Stimulated activated CD8-positive, alpha-beta memory T cell treated with anti-CD3 and anti-CD28 coated beads, Interleukin-7, amount 100 ng/mL, for 4 hours (primary cell): Measurements from ENCODE around the gene MACROD2.

Experiments
- DNase-seq, 2 donors: peaks; one replicate each; pipeline ENCODE4 v3.0.0-alpha.2; 2020; ENCODE audit warnings: low read depth in 2 of 2

MACROD2 gene

DNA sequence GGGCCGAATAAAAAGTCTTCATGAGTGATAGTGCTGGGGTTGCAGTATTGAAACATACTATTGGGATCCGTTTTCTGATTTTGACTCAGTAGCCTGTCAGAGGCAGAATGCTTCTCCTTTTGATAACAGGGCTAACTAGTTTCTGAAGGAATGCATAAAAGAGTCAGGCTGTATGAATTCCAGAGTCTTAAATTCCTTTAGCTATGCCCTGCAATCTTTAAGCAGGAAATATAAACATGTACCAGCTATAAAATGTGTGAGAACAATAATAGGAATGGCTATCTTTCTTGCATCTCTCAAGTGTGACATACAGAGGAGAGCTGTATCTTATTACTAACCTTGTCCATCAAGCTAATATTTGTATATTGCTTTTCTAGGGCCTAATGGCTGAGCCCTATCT is 1660.8 kb downstream of the MACROD2 start:
- no peak for DNase-seq

DNA sequence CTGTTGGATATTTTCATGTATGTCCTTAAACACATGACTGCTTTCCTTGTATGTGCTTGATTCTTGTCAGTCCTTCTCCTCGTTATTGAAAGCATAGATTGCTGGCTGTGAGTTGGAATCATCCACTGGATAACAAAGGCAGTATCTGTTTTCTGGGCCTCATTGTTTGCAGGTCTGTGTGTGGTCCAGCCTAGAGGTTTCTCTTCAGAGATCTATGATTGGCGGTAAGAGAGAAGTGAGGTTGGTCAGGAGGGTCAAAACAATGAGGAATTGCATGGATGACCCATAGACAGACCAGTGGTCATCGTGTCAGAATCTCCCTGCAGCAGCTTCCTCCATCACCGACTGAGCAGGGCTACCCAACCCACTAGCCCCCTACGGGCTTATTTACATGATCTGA is 1663.0 kb downstream of the MACROD2 start:
- no peak for DNase-seq

DNA sequence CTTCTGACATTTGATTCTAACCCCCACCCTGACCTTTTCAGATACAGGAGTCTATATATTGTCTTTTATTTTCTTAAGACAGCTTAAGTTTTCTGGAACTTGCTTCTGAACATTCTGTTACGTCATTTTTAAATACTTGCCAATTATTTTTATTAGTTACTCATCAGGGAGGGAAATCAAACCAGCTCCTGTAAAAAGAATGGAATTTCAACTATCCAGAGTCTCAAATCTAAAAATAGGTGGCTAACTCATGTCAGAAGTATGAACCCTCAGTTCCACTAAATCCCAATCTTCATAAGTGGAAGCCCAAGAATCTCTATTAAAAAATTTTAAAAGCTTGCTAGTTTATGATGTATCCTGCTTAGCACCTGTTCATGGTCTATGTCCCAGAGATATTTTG is 1677.9 kb downstream of the MACROD2 start:
- DNase-seq, result no peak

DNA sequence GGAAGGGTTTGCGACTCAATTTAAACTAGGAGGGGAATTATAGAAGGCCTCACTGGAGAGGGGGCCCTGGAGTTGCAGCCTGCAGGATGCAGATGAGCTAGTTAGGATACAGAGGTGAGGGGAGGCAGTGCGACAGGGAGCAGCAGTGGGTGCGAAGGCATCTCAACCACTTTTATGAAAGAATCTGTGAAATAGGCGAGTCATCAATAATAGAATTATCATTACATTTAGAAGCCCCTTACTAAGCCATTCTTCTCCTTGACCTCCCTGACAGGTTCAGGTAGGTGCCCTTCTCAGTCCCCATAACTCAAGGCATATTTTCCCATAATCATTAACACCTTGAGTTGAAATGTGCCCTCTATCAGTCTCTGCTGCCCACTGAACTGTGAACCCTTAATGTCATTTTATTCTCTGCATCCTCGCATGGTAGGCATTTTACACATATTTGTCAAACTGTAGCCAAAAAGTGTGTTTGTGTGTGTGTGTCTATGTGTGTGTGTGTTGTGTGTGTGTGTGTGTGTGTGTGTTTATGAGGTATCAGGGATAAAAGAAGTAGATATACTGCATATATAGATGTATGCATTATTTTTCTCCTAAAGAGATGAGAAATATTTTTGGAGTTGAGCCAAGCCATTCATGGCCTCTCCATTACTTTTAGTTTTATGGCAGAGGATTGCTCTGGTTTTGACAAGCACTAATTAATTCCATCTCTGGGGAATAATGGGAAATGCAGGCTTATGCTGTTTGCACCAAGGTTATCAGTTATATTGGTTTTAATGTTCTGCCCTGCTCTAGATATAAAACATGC is 1679.1 kb downstream of the MACROD2 start:
- DNase-seq, result no peak

DNA sequence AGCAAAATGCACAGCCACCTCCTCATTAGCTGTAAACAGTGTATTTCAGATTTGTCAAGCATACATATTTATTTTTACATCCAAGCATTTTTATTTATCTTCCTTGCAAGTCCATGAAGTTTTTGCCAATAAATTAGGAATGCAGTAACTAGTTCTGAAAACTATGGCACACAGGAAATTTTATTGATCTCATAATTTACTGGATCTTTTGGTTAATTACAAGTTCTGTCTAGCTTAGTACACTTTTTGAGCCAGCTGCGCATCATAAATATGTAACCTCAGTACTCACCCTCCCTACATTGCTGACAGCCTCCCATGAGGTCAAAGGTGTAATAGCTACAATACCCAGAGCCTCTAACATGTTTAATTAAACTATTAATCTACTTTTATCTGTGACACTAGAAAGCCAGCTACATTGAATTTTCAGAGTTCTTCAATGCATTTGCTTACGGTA is 1679.8 kb downstream of the MACROD2 start:
- no peak for DNase-seq

DNA sequence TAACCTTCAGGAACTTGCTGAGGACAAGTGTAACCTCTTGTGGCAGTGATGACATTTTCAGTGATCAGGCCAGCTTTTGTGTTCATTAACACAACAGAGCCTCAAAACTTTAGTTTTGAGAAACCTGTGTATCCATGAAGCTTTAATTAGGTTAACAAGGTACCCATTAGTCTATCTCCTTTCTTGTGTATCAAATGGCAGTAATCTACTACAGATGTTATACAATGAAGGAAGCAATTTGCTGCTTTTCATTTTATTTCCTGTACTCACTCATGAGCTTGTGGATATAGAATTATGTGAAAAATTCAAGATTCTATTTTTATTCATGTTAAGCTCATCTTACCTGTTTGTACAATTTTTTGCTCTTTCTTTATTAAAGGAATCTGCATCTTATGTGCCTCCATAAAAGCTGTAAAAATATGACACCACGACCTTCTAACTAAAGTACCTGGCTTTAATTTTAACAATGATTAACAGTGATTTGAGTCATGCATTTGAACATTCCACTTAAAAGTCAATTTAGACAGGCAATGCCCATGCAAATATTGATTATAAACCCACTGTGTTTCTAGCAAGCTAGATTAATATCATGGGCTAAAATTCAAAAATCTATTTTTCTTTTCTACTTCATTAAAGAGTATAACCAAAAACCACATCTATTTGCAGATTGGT is 1680.6 kb downstream of the MACROD2 start:
- DNase-seq, result no peak

DNA sequence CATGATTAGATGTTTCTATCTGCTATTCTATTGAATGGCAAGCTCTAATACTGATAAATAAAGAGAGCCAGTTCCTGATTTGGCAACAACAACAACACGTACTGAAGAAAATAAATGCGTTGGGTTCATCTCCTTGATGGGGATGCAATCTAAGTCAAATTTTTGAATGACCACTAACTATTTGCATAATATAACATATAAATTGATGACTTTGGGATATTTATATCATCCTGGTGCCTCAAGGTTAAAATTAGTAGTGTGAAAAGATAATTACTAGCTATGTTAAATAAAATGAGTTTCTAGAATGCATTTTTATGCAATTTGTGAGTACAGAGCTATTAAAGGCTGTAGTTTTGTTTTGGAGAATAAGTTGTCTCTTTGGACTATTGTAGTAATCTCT is 1681.5 kb downstream of the MACROD2 start:
- DNase-seq, result no peak

DNA sequence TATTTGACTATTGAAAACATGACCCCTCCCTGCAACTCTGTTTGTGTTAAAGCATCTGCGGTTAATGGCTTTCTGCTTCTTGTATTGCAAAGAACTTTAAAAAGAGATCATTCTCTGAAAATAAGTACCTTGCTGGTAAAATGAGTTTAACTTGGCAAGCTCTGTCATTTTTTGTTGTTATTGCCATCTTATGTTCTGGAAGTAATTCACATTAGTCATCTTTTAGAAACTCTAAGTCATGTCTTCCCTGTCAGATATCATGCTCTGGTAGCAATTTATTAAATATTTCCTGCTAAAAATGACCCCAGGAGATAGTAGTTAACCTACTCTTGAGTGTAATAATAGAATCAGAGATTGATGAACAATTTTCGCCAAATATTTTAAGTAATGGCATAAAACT is 1687.4 kb downstream of the MACROD2 start:
- no peak for DNase-seq

DNA sequence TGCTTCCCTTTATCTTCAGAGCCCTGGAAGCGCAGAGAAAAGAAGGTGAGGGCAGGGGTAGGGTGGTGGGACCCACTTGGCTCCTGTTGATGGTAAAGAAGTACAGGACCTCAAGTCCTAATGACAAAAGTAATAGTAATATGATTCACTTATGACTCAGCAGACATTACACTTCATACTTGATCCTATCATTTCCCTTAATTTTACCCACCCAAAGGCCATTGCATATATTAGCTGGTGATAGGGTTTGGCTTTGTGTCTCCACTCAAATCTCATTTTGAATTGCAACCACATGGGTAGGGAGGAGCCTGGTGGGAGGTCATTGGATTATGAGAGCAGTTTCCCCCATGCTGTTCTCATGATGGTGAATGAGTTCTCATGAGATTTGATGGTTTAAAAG is 1697.3 kb downstream of the MACROD2 start:
- DNase-seq, result no peak

DNA sequence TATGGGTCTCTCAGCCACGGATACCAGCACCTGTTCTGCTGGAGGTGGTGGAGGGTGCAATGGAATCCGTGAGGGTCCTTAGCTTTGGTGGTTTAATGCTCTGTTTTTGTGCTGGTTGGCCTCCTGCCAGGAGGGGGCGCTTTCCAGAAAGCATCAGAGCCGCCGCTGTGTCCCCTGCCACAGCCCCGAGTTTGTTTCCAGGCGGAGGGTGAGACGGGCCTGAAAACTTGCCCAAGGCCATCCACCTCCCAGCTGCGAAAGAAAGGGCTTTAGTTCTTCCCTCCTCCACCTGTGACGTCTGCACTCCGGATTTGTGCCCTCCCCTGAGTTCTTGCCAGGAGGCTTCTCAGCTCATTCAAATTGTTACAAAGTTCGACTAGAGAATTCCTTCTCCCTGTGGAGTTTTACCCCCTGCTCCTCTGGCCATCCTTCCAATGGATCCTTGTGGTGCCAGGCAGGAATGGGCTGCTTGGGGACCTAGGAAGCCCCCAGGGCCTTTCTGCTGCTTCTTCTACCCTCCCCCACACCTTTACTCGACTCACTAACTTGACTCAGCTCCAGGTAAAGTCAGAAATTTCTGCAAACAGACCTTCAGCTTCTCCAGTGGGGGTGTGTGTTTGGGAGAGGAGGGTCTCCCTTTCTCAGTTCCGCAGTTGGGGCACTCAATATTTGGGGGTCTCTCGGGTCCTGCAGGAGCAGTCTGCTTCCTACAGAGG is 1704.3 kb downstream of the MACROD2 start:
- no peak for DNase-seq

DNA sequence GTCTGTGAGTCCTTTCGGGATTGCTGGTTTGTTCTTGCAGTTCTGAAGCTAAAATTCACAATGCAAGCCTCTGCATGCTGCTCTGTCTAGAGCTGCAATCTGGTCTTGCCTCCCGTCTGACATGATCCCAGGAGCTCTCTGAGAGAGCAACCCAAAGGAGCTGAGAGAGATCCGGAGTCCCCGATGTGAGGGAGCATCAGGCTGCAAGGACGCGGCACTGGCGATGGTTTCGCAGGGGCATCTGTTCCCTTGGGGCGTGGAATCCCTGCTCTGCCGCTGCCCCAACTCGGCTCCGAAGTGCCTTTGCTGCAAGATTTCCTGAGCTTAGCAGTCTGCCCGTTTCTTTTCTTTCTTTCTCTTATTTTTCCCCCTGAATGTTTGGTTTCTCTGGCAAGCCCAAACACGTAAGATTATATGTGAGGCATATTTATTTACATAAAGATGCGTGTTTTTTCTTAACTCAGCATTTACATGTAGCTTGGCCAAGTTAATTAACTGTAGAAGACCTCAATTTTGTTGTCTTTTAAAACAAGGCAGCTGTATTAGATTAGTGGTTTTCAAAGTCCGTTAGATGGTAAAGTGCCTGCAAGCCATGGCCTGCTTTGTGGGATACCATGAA is 1704.9 kb downstream of the MACROD2 start:
- no peak for DNase-seq

DNA sequence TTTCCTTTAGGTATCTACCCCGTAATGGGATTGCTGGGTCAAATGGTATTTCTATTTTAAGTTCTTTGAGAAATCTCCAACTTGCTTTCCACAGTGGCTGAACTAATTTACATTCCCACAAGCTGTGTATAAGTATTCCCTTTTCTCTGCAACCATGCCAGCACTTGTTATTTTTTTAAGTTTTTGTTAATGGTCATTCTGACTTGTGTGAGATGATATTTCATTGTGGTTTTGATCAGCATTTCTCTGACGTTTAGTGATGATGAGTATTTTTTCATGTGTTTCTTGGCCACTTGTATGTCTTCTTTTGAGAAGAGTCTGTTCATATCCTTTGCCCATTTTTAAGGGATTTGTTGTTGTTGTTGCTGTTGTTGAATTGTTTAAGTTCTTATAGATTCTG is 1706.8 kb downstream of the MACROD2 start:
- no peak for DNase-seq

DNA sequence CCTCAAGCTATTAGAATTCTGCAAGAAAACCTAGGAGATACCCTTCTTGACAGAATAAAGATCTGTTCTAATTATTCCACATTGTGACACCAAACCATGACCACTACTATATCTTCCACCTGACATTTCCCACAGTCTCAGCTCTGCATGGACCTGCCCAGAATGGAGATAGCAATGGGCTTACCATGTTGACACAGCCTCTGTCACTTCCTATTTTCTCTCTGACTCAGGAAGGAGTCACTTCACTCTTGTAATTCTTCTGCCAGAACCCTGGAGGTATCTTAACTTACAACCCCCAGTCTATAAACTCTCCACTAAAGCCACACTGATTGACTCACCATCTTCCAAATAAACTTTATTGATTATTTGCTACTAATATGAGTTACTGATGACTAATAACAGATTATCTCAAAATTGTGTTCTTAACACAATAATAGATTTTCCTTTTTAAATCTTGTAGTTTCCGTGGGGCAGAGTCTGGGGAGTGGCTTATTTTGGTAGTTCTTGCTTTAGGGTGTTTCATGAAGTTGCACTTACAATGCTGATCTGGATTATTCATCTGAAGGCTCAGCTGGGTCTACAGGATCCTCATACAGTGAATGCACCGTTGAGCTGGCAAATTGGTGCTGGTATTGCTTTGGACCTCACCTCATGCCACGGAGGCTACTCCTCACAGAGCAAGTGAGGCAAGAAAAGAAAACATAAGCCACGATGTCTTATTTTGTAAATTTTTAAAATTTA is 1708.0 kb downstream of the MACROD2 start:
- no peak for DNase-seq

DNA sequence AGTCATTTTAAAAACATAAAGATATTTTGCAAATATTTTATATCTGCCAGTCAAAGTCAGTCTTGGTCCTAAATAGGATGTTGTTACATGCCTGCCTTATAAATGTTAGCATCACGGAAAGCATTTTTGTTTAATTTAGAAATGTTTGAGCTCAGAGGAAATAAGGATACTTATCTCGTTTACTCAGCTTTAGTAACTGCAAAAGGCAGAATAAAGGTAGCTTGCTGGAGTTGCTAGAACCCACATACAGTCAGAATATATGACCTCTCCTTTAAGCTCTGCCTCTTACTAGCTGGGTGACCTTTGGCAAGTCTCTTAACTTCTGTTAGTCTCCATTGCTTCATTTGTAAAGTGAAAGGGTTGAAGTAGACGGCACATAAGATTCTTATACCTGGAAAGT is 1710.7 kb downstream of the MACROD2 start:
- no peak for DNase-seq

DNA sequence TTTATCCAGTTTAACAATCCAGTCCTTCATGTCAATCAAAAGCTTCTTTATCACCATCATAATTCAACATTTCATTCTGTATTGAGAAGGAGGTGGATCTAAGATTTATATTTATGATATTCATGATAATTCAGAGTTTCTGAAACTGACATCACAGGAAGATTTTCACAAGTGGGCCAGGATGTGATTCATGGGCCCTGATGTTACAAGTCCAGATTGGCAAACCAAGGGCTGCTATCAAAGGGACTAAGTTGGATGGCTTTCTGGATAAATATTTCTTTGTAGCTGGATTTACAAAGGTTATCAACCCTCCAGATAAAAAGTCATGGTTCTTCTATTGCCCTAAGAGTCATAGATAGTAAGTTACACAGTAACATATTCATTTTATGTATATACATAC is 1711.4 kb downstream of the MACROD2 start:
- DNase-seq, result no peak

DNA sequence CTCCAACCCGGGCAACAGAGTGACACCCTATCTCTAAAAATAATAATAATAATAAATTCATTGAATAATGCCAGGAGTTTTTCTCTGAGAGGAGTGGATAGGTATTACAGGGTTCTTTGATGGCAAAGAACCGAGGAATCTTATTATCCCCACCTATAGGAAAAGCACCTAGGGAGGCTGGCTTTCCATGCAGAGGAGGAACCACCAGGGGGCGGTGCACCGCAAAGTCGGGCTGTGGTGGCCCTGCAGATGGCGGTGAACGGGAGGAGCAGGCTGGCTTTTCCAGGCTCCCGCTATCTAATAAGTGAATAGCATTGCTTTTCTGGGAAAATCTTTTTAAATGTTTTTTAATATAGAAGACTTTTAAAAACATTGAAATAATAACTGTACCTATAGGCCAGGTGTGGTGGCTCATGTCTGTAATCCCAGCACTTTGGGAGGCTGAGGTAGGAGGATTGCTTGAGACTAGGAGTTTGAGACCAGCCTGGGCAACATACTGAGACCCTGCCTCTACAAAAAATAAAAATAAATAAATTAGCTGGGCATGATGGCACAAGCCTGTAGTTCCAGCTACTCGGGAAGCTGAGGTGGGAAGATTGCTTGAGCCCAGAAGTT is 1713.8 kb downstream of the MACROD2 start:
- DNase-seq, result no peak

DNA sequence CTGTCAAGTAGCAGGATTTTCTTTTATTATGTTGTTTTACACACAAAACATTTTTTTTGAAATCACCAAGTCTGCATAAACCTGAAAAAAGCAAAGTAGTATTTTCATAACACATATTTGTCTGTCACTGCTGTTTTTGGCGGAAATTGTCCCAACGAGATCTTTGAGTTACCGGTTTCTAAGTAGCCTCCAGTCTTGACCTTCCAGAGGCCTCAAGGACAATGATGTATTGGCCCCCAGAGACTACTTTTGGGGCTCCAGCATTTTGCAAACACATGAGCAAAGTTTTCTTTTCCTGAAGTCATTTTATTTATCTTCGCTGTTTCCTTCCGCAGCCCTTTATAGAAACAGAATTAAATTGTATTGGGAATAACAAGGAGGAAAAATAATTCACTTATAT is 1715.3 kb downstream of the MACROD2 start:
- DNase-seq, result no peak

DNA sequence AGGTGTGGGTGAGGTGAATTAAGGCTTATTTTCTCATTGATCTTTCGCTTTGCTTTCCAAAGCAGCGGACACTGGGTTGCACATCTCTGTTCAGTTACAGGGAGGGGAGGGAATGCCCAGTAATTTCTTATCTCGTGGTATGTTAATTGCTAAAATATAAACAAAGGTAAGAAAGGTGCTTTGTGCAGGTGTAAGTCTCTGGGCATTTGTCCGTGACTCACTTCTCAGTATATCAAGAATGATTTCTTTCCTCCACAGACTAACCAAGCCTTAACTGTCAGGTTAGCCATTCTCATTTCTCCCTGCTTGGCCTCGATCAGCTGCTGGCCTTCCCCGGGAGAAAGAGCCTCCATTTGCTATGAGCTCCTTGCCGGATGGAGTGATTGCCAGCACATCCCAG is 1715.9 kb downstream of the MACROD2 start:
- no peak for DNase-seq

DNA sequence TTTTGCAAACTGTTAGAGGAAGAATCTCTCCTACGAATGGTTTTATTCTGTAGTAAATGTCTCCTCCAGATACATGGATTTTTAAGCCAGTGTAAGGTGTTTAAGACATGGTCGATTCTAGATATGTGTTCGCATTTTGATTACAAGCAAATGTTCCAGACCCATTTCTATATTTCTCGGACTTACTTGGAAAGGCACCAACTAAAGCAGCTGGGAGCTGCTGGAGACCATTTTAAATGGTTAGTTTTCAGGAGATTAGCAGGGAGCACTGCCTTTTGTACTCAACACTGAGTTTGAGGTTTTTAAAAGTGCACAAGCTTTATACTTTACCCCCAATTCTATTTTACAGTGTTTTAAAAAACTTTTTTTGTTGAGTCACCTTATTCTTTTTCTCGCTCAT is 1720.9 kb downstream of the MACROD2 start:
- no peak for DNase-seq

DNA sequence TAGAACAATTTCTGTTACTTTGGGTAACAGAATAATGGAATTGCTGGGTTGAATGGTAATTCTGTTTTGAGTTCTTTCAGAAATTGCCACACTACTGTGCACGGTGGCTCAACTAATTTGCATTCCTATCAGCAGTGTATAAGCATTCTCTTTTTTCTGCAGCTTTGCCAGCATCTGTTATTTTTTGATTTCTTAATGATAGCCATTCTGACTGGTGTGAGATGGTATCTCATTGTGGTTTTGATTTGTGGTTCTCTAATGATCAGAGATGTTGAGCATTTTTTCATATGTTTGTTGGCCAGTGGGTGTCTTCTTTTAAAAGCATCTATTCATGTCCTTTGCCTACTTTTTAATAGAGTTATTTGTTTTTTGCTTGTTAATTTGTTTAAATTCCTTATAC is 1731.1 kb downstream of the MACROD2 start:
- no peak for DNase-seq

DNA sequence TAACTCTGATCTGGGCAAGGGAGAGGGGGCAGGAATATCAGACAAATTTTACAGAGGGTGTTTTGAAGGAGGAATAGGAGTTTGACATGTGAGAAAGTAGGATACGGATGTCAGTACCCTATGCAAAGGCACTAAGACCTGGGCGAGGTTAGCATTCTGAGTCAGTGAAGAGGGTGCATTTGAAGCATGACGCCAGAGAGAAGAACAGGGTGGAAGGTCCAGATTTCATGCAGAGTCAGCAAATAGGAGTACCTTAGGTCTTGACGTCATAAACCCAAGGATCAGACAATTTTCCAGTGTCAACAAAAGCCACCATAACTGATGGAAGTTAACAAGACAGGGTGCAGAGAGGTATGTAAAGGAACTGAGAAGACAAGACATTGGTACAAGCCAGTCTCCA is 1738.7 kb downstream of the MACROD2 start:
- no peak for DNase-seq
